LNCaP clone FGC (cell line): ENCODE data around the gene FZD10.

Source experiments
- DNase-seq: peaks from one replicate; pipeline ENCODE4 v3.0.0-alpha.2; 2011; ENCODE audit warnings: low read depth
- H3K4me3 ChIP-seq: 2 replicates; pipeline ENCODE4 v1.5.1; 2011; ENCODE audit warnings: mild to moderate bottlenecking, low read depth, low read length, control low read depth
- CTCF ChIP-seq: IDR thresholded peaks from 2 replicates; pipeline ENCODE4 v1.5.1; 2012; ENCODE audit warnings: mild to moderate bottlenecking; ENCODE audit not compliant: control insufficient read depth, insufficient read depth; ENCODE audit errors: extremely low read depth

The FZD10 gene

DNA sequence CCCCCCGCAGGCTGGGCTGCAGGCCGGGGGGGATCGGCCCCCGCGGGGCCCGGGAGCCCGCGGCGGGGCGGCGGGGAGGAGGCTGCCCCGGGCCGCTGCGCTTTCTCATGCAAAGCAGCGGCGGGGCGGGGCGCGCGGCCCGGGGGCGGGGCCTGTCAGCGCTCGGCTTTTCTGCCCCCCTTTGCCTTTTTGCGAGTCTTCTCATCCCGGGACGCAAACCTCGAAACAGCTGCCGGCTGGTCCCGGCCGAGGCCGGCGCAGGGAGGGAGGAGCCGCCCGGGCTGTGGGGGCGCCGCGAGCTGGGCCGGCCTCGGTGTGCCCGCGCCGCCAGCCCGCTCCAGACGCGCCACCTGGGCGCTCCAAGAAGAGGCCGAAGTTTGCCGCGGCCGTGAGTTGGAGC is at the start of gene FZD10:
FZD10 (plus strand) TSS at position 198 of the 400 bp plus-strand sequence. CDS start 479 bp downstream, outside the sequence.
- no peak within 1 kb of the TSS for H3K4me3 ChIP-seq
- TF ChIP-seq CTCF: no peak
- DNase-seq: no peak

DNA sequence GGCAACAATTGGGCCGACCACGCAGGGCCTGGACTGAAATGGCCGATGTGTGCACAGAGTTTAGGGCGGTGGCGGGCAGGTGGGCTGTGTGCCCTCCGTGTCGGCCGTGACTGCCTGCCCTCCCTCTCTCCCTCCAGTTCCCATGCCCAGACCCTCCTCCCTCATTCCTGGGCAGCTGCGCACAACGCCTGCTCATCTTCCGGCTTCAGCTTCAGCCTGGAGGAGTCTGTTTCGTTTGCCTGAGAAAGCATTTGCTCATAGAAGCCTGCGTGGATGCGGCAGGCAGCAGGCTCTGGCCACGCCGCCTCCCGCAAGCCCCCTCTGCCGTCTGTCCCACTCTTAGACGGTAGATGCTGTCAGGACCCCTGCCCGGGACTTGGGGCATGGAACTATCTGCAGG is 47.3 kb upstream of the FZD10 start:
- no peak for TF ChIP-seq CTCF
- no peak overlapping the region for H3K4me3 ChIP-seq
- no peak for DNase-seq

GRCh38 chr12:130115646-130116045 is 46.6 kb upstream of the FZD10 start:
- TF ChIP-seq CTCF: no peak
- DNase-seq: no peak
- no peak overlapping the region for H3K4me3 ChIP-seq

- no peak for TF ChIP-seq CTCF
- H3K4me3 ChIP-seq: no peak overlapping the region
- no peak for DNase-seq
Observed at GRCh38 chr12:130116791-130117190, 45.5 kb upstream of the FZD10 start.

- TF ChIP-seq CTCF: no peak
- H3K4me3 ChIP-seq: no peak overlapping the region
- no peak for DNase-seq
Observed at GRCh38 chr12:130117233-130117632, 45.0 kb upstream of the FZD10 start.

DNA sequence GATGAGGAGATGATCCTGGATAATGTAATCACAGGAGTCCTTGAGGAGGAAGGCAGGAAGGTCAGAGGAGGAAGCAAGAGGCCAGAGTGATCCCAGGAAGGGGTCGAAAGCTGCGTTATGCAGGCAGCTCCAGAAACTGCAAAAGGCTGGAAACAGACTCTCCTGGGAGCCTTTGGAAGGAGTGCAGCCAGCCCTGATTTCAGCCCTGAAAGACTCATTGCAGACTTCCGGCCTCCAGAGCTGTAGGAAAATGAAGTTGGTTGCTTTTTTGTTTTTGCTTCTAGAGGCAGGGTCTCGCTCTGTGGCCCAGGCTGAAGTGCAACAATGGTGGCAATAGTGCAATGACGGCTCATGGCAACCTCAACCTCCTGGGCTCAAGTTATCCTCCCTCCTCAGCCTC is 44.6 kb upstream of the FZD10 start:
- no peak for TF ChIP-seq CTCF
- DNase-seq: no peak
- no peak overlapping the region for H3K4me3 ChIP-seq

GRCh38 chr12:130118181-130118580 is 44.1 kb upstream of the FZD10 start:
- no peak for TF ChIP-seq CTCF

More at GRCh38 chr12:130118181-130118580, 44.1 kb upstream of the FZD10 start:
- no peak overlapping the region for H3K4me3 ChIP-seq
- no peak for DNase-seq
